H54 (cell line): ENCODE data around the gene RFWD3.
"Not testable (repeated sequence)": the region's sequence is repeated elsewhere in the genome, so short reads cannot be mapped to it uniquely, and the experiment has no call there.

ENCODE experiments used
- DNase-seq: peaks from one replicate; pipeline ENCODE4 v3.0.0; 2011; ENCODE audit warnings: low spot score, mixed read lengths; ENCODE audit not compliant: insufficient read length
- FAIRE-seq: peaks from 3 replicates; lab custom pipeline; 2011; peaks lifted over from hg19 to GRCh38; lab: Jason Lieb, UNC
- POLR2A ChIP-seq: IDR thresholded peaks from 2 replicates; pipeline ENCODE4 v1.6.1; 2011; ENCODE audit warnings: low read depth, mild to moderate bottlenecking, low read length

The RFWD3 gene

GRCh38 chr16:74691093-74691855 lies 24.6 kb upstream of the RFWD3 start:
- no peak for TF ChIP-seq POLR2A
- FAIRE-seq (no peak), DNase-seq (no peak)

GRCh38 chr16:74682556-74682955 lies 15.9 kb upstream of the RFWD3 start:
- no peak for TF ChIP-seq POLR2A
- FAIRE-seq: no peak
- DNase-seq: no peak

GRCh38 chr16:74680681-74681080 lies 14.0 kb upstream of the RFWD3 start:
- no peak for TF ChIP-seq POLR2A
- DNase-seq: no peak
- no peak for FAIRE-seq

- no peak for TF ChIP-seq POLR2A
- DNase-seq (no peak), FAIRE-seq (no peak)
Measured at GRCh38 chr16:74679983-74680382, 13.3 kb upstream of the RFWD3 start.

GRCh38 chr16:74677868-74678267 lies 11.2 kb upstream of the RFWD3 start:
- TF ChIP-seq POLR2A: no peak
- DNase-seq: no peak
- no peak for FAIRE-seq

GRCh38 chr16:74673876-74674275 lies 7.2 kb upstream of the RFWD3 start:
- no peak for FAIRE-seq
- no peak for TF ChIP-seq POLR2A

GRCh38 chr16:74668877-74669276 lies 2.2 kb upstream of the RFWD3 start:
- DNase-seq, FAIRE-seq: not testable (repeated sequence)

More at GRCh38 chr16:74673876-74674275, 7.2 kb upstream of the RFWD3 start:
- DNase-seq: no peak

GRCh38 chr16:74667255-74667700 lies 601 bp upstream of the RFWD3 start:
- FAIRE-seq (no peak), DNase-seq (no peak)
- TF ChIP-seq POLR2A: no peak

- TF ChIP-seq POLR2A: no peak
- FAIRE-seq: no peak
- DNase-seq: no peak
Measured at GRCh38 chr16:74666010-74666421, 661 bp downstream of the RFWD3 start.

GRCh38 chr16:74661064-74661463 lies 5.6 kb downstream of the RFWD3 start:
- DNase-seq (no peak), FAIRE-seq (no peak)
- no peak for TF ChIP-seq POLR2A

GRCh38 chr16:74660383-74660782 lies 6.3 kb downstream of the RFWD3 start:
- no peak for TF ChIP-seq POLR2A
- DNase-seq (no peak), FAIRE-seq (no peak)

GRCh38 chr16:74659041-74659440 lies 7.6 kb downstream of the RFWD3 start:
- DNase-seq (no peak), FAIRE-seq (no peak)
- TF ChIP-seq POLR2A: no peak

GRCh38 chr16:74657870-74658642 lies 8.6 kb downstream of the RFWD3 start:
- FAIRE-seq: no peak
- no peak for TF ChIP-seq POLR2A
- no peak for DNase-seq

GRCh38 chr16:74654536-74655050 lies 12.1 kb downstream of the RFWD3 start:
- FAIRE-seq (no peak), DNase-seq (no peak)
- no peak for TF ChIP-seq POLR2A

- FAIRE-seq: peak; percentile 15
Measured at GRCh38 chr16:74652883-74653282, 13.8 kb downstream of the RFWD3 start.

More at GRCh38 chr16:74652883-74653282, 13.8 kb downstream of the RFWD3 start:
- not testable (repeated sequence) for DNase-seq
